HG02588 (cell line): ENCODE measurements around the gene PSENEN.

Experiments
- ATAC-seq: cut with Tn5 transposase; IDR thresholded peaks from one replicate; pipeline ENCODE4 v1.9.1; 2021; ENCODE audit warnings: mild to moderate bottlenecking, moderate library complexity; ENCODE audit not compliant: unreplicated experiment

PSENEN gene

DNA sequence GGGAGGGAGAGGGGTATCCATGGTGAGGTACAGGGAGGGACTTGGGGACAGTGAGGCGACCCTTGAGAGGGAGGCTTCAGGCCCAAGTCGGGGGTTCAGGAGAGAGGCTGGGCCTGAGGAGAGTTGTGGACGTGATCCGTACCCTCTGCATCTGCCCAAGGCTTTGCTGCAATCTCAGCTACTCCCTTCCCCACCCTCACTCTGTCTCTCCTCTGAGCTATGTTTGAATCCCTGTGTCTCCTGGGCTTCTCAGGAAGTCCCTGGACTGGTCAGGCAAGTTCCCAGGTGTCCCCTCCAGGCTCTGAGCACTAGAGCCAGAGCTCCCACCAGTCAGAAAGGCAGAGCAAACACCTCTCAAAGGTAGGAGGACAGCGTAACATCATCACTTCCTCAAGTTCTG lies 4.7 kb downstream of the PSENEN start:
- ATAC-seq: no peak

DNA sequence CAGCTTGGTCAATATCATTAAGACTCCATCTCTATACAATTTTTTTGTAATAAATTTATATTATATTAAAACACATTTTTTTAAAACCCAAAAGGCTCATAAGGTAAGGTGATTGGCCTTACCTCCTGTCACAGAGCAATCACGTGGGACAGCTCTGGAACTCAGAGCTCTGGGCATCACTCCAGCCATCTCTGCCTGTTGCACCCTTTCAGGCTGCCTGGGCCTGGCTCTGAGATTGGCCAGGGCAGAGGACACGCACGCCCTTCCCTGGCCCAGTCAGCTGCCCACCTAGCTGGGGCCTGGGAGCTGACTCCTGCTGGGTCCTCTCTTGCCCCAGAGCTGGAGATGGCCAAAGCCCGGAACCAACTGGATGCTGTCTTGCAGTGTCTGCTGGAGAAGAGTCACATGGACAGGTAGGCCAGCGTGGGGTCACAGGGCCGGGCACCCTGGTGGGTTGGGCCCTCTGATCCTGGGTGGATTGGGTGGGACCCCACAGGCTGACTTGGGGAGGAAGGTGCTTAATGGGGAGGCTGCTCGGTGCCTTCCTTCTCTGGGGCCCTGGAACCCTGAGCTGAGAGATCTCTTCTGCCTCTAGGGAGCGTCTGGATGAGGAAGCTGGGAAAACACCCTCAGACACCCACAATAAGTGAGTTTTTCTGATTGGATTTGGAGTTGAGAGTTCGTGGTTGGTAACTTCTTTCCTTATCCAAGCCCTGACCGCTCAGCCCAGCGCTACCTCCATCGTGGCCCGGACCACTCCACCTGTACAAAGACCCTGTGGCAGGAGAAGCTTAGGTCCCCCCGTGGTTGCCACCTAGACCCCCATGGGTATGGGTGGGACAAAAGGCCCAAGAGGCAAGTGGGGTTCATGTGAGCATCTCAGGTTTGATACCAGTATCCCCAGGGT lies 6.6 kb downstream of the PSENEN start:
- ATAC-seq: no peak

- no peak for ATAC-seq
These were observed 7.4 kb downstream of the PSENEN start for GRCh38 chr19:35752746-35753350.

GRCh38 chr19:35753634-35754369 lies 8.4 kb downstream of the PSENEN start:
- ATAC-seq: no peak

GRCh38 chr19:35754370-35755130 lies 9.1 kb downstream of the PSENEN start:
- ATAC-seq: no peak

DNA sequence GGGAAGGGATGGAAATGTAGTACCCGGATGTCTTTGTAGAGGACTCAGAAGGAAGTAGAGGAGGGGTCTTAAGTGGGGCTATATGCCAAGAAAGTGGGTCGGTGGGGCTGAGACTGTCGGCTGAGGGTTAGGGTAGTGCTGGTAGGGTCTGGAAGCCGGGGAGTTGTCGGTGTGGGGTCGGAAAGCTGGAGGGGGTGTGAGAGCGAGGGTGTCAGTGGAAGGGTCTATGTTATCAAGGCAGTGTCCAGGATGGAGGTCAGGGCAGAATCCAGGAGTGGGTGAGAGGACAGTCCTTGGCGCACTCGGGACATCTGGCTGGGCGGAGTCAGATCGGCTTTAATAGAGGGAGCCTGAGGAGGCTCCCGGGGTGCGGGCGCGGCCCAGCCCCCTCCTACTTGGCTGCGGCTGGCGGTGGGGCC lies 9.7 kb downstream of the PSENEN start:
- no peak for ATAC-seq

DNA sequence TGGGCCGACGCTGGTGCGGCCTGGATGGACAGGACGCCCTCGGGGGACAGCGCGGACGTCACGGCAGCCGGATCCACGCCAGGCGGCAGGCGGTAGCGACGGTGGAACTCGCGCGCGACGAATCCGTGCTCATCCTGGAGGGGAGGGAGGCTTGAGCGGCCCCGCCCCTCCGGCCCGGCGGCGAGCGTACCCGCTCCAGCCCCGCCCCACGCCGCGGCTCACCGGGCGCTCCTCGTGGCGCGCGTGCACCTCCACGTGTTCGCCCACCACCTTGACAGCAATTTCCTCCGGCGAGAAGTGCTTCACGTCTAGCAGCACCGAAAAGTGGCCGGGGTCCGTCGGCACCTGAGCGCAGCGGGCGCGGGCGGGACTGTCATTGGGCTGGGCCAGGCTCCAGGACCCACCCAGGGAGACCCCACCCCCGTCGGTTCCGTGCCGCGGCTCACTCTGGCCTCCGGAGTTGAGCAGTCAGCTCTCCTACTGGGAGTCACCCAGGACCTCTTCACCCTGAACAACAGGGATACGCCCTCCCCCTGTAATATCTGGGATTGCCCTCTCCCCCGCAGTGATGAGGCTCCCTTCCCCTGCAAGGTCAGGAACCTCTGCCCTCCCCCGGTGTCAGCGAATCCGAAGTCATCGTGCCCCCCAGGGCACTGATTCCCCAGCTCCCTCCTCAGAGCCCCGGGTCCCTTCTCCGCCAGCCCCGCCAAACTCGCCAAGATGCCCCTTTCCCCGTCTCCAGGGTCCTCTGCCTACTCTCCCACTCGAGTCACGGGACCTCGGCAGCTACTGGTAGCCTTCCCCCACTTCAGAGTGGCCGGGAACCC lies 10.3 kb downstream of the PSENEN start:
- ATAC-seq: no peak

- no peak for ATAC-seq
These were observed 11.2 kb downstream of the PSENEN start, which contains the start of gene HSPB6 for GRCh38 chr19:35756377-35757230. TSS of gene HSPB6 (minus strand) at chr19:35757029. CDS start at chr19:35757008, 21 bp downstream.

- no peak for ATAC-seq
These were observed 11.8 kb downstream of the PSENEN start for GRCh38 chr19:35757231-35757748.

GRCh38 chr19:35757749-35758608 lies 12.5 kb downstream of the PSENEN start, which contains the start of gene PROSER3:
TSS of gene PROSER3 (plus strand) at chr19:35758176. CDS start at chr19:35758216, 40 bp downstream.
- ATAC-seq: peak; percentile 93

GRCh38 chr19:35759697-35760096 lies 14.2 kb downstream of the PSENEN start:
- ATAC-seq: no peak

- ATAC-seq: no peak
These were observed 15.4 kb downstream of the PSENEN start for GRCh38 chr19:35760711-35761349.

DNA sequence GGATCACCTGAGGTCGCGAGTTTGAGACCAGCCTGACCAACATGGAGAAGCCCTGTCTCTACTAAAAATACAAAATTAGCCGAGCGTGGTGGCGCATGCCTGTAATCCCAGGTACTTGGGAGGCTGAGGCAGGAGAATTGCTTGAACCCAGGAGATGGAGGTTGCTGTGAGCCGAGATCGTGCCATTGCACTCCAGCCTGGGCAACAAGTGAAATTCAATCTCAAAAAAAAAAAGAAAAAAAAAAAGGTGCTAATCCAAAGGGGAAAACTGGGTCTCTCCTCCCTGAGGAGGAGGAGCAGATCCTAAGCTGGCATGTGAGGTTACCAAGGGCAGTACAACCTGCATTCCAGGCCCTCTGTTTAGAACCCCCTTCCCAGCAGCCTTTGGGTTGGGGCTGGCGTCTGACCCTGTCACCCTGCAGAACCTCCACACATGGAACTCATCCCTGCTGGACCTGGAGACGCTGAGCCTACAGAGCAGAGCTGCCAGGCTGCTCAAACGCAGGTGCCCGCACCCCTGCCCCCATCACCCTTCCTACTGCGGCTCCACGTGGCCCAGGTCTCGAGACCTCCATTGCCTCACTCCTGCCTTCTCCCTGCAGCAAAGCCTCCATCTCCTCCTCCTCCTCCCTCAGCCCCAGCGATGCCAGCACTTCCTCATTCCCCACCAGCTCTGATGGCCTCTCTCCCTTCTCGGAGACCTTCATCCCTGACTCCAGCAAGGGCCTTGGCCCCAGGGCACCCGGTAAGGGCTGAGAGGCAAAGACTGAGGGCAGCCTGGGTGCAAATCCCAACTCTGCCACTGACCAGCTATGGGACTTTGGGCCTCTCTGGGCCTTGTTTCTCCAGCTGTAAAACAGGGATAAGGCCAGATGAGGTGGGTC lies 19.2 kb downstream of the PSENEN start:
- ATAC-seq: no peak

DNA sequence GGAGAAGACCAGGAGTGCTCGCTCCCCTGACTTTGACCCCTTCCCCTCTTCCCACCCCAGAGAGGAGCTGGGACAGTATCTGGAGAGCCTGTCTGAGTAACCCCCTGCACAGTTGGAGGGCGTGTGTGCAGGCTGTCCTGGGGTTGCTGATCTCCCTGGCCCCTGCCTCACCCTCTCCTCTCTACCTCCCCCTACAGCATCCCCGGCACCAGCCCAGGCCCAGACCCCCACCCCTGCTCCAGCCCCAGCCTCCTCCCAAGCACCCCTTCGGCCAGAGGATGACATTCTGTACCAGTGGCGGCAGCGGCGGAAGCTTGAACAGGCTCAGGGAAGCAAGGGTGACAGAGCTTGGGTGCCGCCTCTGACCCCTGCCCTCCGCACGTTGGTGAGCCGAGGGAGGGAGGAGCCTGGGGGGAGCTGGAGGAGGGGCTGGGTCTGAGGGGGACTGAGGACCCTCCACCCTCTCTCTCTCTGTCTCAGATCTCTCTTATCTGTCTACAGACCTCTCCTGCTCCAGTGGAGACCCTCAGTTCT lies 21.2 kb downstream of the PSENEN start:
- ATAC-seq: no peak

DNA sequence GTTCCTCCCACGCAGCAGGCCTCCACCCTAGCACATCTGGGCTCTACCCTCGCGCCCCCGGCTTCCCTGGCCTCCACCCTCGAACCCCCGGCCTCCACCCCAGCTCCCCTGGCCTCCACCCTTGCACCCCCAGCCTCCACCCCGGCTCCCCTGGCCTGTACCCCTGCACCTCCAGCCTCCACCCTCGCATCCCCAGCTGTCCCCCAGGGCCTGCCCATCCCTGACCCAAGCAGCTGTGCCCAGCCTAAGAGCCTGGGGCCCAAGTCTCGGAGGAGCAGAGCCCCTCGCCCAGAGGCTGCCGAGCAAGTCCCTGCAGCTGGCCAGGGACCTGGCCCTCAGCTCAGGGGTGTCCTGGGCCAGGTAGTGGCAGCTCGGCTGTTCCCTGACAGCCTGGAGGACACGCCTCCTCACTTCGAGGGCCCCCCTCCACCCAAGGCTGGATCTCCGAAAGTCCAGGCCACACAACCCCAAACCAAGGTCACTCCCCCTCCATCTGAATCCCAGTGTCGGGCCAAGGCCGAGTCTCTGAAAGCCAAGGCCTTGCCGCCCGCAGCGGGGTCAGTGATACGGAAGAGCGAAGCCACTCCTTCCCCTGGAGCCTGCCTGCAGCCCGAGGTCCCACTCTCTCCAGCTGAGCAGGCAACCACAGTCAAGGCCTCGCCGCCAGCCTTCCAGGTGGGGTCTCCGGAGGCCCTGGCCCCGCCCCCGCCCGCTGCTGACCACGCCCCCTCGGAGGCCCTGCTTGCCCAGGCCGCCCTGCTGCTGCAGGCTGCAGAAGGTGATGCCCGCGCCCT lies 22.0 kb downstream of the PSENEN start:
- ATAC-seq: no peak
